ENCODE results near the gene PMEPA1. TPM values are rescaled to one million over a fixed set of nuclear protein-coding genes. Genes with fewer than 3 reads are reported as not detected.

PMEPA1 gene
- total and polyA plus RNA-seq, 10 of the 15 experiments (the other 5 are each of a cell fraction or from before 2014, with no cell fraction given), result 0.02 to 0.10 (median 0.04) TPM; not detected in 3

DNA sequence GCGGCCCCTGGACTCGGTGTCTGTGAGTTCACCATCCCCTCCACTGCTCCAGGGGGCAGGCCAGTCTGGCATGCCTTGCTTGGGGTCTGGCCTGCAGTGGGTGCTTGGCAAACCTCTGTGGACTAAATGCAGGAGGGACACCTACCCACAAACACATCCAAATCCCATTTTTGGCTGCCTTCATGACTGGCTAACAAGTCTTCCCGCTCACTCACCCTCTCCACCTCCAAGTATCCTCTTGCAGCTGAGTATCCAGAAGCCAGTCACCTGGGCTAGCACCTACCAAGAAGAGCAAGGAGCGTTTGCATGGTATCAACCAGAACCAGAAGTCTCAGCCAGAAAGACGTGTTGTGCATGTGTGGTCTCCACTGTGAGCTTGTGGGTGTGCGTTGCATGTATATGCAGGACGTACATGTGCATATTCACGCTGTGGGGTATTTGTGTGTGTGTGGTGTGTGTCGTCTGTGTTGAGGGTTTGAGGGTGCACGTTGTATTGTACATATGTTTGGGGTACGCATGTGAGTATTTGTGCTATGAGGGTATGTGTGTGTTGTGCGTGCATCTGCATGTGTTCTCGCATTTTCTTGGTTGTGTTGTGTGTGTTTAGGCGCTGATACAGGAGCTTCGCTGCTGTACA lies 5.6 kb upstream of the PMEPA1 start (continued):
- TF ChIP-seq NBN (IDR thresholded peaks at IDR 0.05) (no peak), JUND (IDR thresholded peaks at IDR 0.05; ENCODE audit: low read depth, low read length) (no peak), CEBPB (IDR thresholded peaks at IDR 0.05; ENCODE audit: borderline replicate concordance in 1 of 2, low read depth in 2 of 2, low read length in 2 of 2) (no peak), RBBP5 (conservative IDR thresholded peaks at IDR 0.05) (no peak), SMAD5 (IDR thresholded peaks at IDR 0.05; ENCODE audit: low read depth) (no peak), POLR2AphosphoS2 (IDR thresholded peaks at IDR 0.05; ENCODE audit: low read depth, low read length) (no peak), SIX5 (IDR thresholded peaks at IDR 0.05; ENCODE audit: low read depth, low read length, severe bottlenecking) (no peak)

DNA sequence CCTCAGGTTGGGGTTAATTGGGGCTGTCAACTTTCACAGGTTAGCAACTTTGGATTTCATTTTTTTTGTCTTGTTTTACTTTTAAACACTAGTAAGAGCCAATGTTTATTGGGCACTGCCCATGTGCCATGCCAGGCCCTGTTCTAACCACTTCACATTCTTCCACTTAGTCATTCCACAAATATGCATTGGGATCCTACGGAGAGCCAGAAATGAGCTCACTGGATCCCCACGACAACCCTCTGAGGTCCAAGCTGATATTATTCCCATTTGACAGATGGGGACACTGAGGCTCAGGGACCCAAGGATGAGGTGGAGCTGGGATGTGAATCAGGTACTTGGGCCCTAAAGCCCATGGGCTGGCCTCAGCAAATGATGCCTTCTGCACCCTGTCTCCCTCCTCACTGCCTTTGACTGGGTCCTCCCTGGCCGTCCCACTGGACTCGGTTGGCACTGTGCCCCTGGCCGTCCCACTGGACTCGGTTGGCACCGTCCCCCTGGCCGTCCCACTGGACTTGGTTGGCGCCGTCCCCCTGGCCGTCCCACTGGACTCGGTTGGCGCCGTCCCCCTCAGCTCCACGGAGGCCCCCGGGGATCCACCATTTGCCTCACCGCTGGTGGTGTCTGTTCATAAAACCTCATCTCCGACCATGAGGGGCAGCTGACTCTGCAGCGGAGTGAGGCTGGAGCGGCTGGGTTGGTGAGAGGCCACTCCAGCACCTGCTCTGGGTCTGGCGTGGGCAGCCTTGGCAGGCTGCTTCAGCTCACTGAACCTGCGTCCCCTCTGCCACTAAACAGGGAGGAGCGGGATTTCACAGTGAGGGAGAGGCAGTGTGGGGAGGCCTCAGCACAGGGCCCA lies 4.8 kb upstream of the PMEPA1 start:
- in situ Hi-C loops (cut with MboI) (no loop called here), intact Hi-C loops (cut with micrococcal nuclease; ENCODE audit: unreplicated experiment) (no loop called here)
- no peak overlapping the region for H3K27ac ChIP-seq (ENCODE audit: control insufficient read depth, insufficient read depth)
- no peaks in the 10 kb centered on the region for H3K36me3 ChIP-seq (ENCODE audit: control insufficient read depth in 2 of 2, insufficient read depth in 2 of 2, low read length in 1 of 2)
- H3K9ac ChIP-seq (ENCODE audit: control insufficient read depth, insufficient read depth, low read length), result no peak overlapping the region
- no peak for DNase-seq (ENCODE audit: low read depth, low spot score)
- no peak overlapping the region for H3K4me3 ChIP-seq
- ATAC-seq, result no peak
- H3K4me2 ChIP-seq (ENCODE audit: control insufficient read depth, insufficient read depth), result no peak overlapping the region
- no peaks in the 10 kb centered on the region for H4K20me1 ChIP-seq (ENCODE audit: control insufficient read depth, insufficient read depth)
- RAD21 ChIA-PET (ENCODE audit: unreplicated experiment), result no interaction called here
- no peak overlapping the region for H2AFZ ChIP-seq (ENCODE audit: control insufficient read depth, low read depth, low read length)
- CTCF ChIA-PET, result no interaction called here
- H3K27me3 ChIP-seq (replicated peaks in 1 of 2; ENCODE audit: control insufficient read depth in 2 of 2, insufficient read depth in 2 of 2, low read length in 1 of 2), result peaks cover 2 to 7% of the 10 kb centered on the region in 2 experiments; a peak in 3 of 4 replicates
- TF ChIP-seq, protein P1, sequence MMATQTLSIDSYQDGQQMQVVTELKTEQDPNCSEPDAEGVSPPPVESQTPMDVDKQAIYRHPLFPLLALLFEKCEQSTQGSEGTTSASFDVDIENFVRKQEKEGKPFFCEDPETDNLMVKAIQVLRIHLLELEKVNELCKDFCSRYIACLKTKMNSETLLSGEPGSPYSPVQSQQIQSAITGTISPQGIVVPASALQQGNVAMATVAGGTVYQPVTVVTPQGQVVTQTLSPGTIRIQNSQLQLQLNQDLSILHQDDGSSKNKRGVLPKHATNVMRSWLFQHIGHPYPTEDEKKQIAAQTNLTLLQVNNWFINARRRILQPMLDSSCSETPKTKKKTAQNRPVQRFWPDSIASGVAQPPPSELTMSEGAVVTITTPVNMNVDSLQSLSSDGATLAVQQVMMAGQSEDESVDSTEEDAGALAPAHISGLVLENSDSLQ (IDR thresholded peaks at IDR 0.05), result no peak
- TF ChIP-seq YY1 (IDR thresholded peaks at IDR 0.05; ENCODE audit: low read depth, low read length) (no peak), NR2C2 (IDR thresholded peaks at IDR 0.05; ENCODE audit: borderline replicate concordance, control insufficient read depth, insufficient read length, low read depth) (no peak)
- TF ChIP-seq, protein P2, sequence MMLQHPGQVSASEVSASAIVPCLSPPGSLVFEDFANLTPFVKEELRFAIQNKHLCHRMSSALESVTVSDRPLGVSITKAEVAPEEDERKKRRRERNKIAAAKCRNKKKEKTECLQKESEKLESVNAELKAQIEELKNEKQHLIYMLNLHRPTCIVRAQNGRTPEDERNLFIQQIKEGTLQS (IDR thresholded peaks at IDR 0.05; ENCODE audit: borderline replicate concordance, extremely low read depth, low read depth, low read length), result no peak
- H3K9me3 ChIP-seq (replicated peaks; ENCODE audit: control insufficient read depth, insufficient read depth, low read length), result no peaks in the 10 kb centered on the region
- WGBS (ENCODE audit: insufficient coverage, insufficient replicate concordance, low lambda C conversion rate, missing lambda C conversion rate), result 52% methylated on average over 23 of the region's 23 CpGs
- BruUV-seq (replicated peaks), result no TSS peak
- FAIRE-seq, result no peak
- POLR2A ChIA-PET, result no interaction called here
- no peaks in the 10 kb centered on the region; the same call in 1 of the 2 replicates for H3K4me1 ChIP-seq (ENCODE audit: control insufficient read depth, insufficient read depth, low read length)
- H3K79me2 ChIP-seq (ENCODE audit: control insufficient read depth, insufficient read depth, low read length), result no peaks in the 10 kb centered on the region
- SMC1A ChIA-PET (ENCODE audit: uncharacterized antibody, unreplicated experiment), result no interaction called here
